ENCODE measurements around the gene LRMDA.

LRMDA gene

GRCh38 chr10:76197293-76197692 is 765.9 kb downstream of the LRMDA start:
- no peak for DNase-seq

GRCh38 chr10:76198287-76199035 is 767.0 kb downstream of the LRMDA start:
- no peak for DNase-seq

GRCh38 chr10:76201962-76202361 is 770.5 kb downstream of the LRMDA start:
- DNase-seq: no peak

- DNase-seq: no peak
Observed at GRCh38 chr10:76202777-76203176, 771.4 kb downstream of the LRMDA start.

GRCh38 chr10:76205361-76205760 is 773.9 kb downstream of the LRMDA start:
- no peak for DNase-seq

- no peak for DNase-seq
Observed at GRCh38 chr10:76206797-76207352, 775.5 kb downstream of the LRMDA start.

GRCh38 chr10:76209135-76209534 is 777.7 kb downstream of the LRMDA start:
- no peak for DNase-seq

GRCh38 chr10:76210211-76210610 is 778.8 kb downstream of the LRMDA start:
- no peak for DNase-seq

GRCh38 chr10:76211691-76212090 is 780.3 kb downstream of the LRMDA start:
- DNase-seq: no peak

- no peak for DNase-seq
Observed at GRCh38 chr10:76213876-76214275, 782.5 kb downstream of the LRMDA start.

- no peak for DNase-seq
Observed at GRCh38 chr10:76218035-76218434, 786.6 kb downstream of the LRMDA start.

GRCh38 chr10:76229341-76229740 is 797.9 kb downstream of the LRMDA start:
- DNase-seq: no peak

GRCh38 chr10:76230921-76231285 is 799.5 kb downstream of the LRMDA start:
- DNase-seq: no peak

- no peak for DNase-seq
Observed at GRCh38 chr10:76231286-76231934, 800.0 kb downstream of the LRMDA start.

GRCh38 chr10:76234499-76235226 is 803.2 kb downstream of the LRMDA start:
- DNase-seq: no peak

- DNase-seq: no peak
Observed at GRCh38 chr10:76236356-76236755, 804.9 kb downstream of the LRMDA start.

- DNase-seq: no peak
Observed at GRCh38 chr10:76242956-76243355, 811.5 kb downstream of the LRMDA start.

GRCh38 chr10:76244061-76244686 is 812.8 kb downstream of the LRMDA start:
- no peak for DNase-seq

- no peak for DNase-seq
Observed at GRCh38 chr10:76245951-76246495, 814.6 kb downstream of the LRMDA start.

- DNase-seq: no peak
Observed at GRCh38 chr10:76248649-76249200, 817.3 kb downstream of the LRMDA start.

- no peak for DNase-seq
Observed at GRCh38 chr10:76251841-76252671, 820.6 kb downstream of the LRMDA start.

- DNase-seq: no peak
Observed at GRCh38 chr10:76252733-76253132, 821.3 kb downstream of the LRMDA start.

Measured in cerebellar nuclear complex (tissue), 1 donor.